HepG2 (cell line): ENCODE results near the gene DCUN1D4. TPM values are rescaled to one million over a fixed set of nuclear protein-coding genes. Genes with fewer than 3 reads are reported as not detected.

ENCODE experiments used
- ATAC-seq: fragments of 200-7000 bp; cut with Tn5 transposase; 3 replicates; pipeline ENCODE4 v1.9.1; 2020; ENCODE audit warnings: mild to moderate bottlenecking, moderate library complexity
- BruUV-seq: library from RNA; stranded (reverse); fragments of 400-500 nt; replicated peaks from 2 replicates; lab custom pipeline; 2021; lab: Mats Ljungman, UMichigan
- CTCF ChIA-PET: fragments of 300-600 bp; formaldehyde crosslinking; extraction: SDS; loops from one replicate; lab custom pipeline; 2021; ENCODE audit warnings: low total read pairs, inconsistent platforms, low intra/inter-chr PET ratio; lab: Yijun Ruan, JAX
- POLR2A ChIA-PET: fragments of 350-600 bp; sonication (Branson Sonifier 250); formaldehyde crosslinking; loops from one replicate; lab custom pipeline; 2020; ENCODE audit warnings: antibody characterized with exemption, inconsistent platforms; lab: Yijun Ruan, JAX
- DNase-seq: peaks from one replicate; pipeline ENCODE4 v3.0.0-alpha.2; 2015; ENCODE audit warnings: low spot score
- FAIRE-seq: peaks from 3 replicates; lab custom pipeline; 2011; peaks lifted over from hg19 to GRCh38; lab: Jason Lieb, UNC
- H2AFZ ChIP-seq: one replicate; pipeline ENCODE4 v1.6.1; 2011; ENCODE audit warnings: low read length, inconsistent platforms
- H3K27ac ChIP-seq: fragments of 300-600 bp; 3 replicates; pipeline ENCODE4 v1.8.0; 2011; ENCODE audit warnings: mixed run types, mild to moderate bottlenecking, mixed read lengths, low read length, inconsistent platforms; ENCODE audit not compliant: insufficient read depth; ENCODE audit errors: extremely low read length
- H3K27me3 ChIP-seq, 2 experiments: fragments of 200-600 bp in 1 of 2; 2 replicates in 1 of 2; 3 replicates in 1 of 2; pipeline versions ENCODE4 v1.6.0 to v1.8.0; 2011; ENCODE audit warnings: low read length in 2 of 2, mild to moderate bottlenecking in 2 of 2, moderate library complexity in 2 of 2, inconsistent platforms in 1 of 2; ENCODE audit not compliant: insufficient read depth in 2 of 2, control insufficient read depth in 1 of 2
- H3K36me3 ChIP-seq, 2 experiments: fragments of 200-600 bp in 1 of 2; replicated peaks in 1 of 2; 2 replicates in 1 of 2; 3 replicates in 1 of 2; pipeline versions ENCODE4 v1.5.1 to v1.8.0; 2011; ENCODE audit warnings: low read length in 2 of 2, inconsistent platforms in 1 of 2; ENCODE audit not compliant: insufficient read depth in 2 of 2, control insufficient read depth in 1 of 2
- H3K4me1 ChIP-seq: 2 replicates; pipeline ENCODE4 v1.5.1; 2012; ENCODE audit warnings: low read length, inconsistent platforms; ENCODE audit not compliant: insufficient read depth
- H3K4me2 ChIP-seq: 2 replicates; pipeline ENCODE4 v1.6.0; 2011; ENCODE audit warnings: low read depth, low read length, inconsistent platforms
- H3K4me3 ChIP-seq, 3 experiments: fragments of 200-600 bp in 1 of 3; sonication (generic), shearing (Covaris generic) in 1 of 3; replicated peaks in 1 of 3; 2 replicates each; pipeline ENCODE4 v1.5.1; 2011 to 2016; ENCODE audit warnings: low read length in 3 of 3, inconsistent platforms in 2 of 3, low read depth in 2 of 3, mild to moderate bottlenecking in 2 of 3, control low read depth in 1 of 3, mixed read lengths in 1 of 3; ENCODE audit not compliant: insufficient read depth in 1 of 3
- H3K79me2 ChIP-seq: one replicate; pipeline ENCODE4 v1.6.1; 2011; ENCODE audit warnings: low read length, inconsistent platforms; ENCODE audit not compliant: insufficient read depth
- H3K9ac ChIP-seq: 2 replicates; pipeline ENCODE4 v1.6.0; 2011; ENCODE audit warnings: mild to moderate bottlenecking, low read depth, low read length, inconsistent platforms; ENCODE audit not compliant: insufficient read depth
- H3K9me3 ChIP-seq: 2 replicates; pipeline ENCODE4 v1.5.1; 2012; ENCODE audit warnings: mild to moderate bottlenecking, low read length
- H4K20me1 ChIP-seq: 2 replicates; pipeline ENCODE4 v1.6.0; 2011; ENCODE audit warnings: inconsistent platforms, mild to moderate bottlenecking, low read length, moderate library complexity; ENCODE audit not compliant: insufficient read depth
- AKNA ChIP-seq: sonication (generic); formaldehyde crosslinking; IDR thresholded peaks from 2 replicates; pipeline ENCODE4 v1.4.0; 2020; ENCODE audit warnings: missing genetic modification reagents, borderline replicate concordance
- GABPB1 ChIP-seq: IDR thresholded peaks from 2 replicates; pipeline ENCODE4 v1.6.1; 2016; ENCODE audit warnings: mild to moderate bottlenecking, missing genetic modification reagents, moderate library complexity, missing compliant biosample characterization
- IRX3 ChIP-seq: sonication (generic); formaldehyde crosslinking; IDR thresholded peaks from 2 replicates; pipeline ENCODE4 v1.8.1; 2023; ENCODE audit warnings: mild to moderate bottlenecking, low read depth, missing genetic modification reagents, borderline replicate concordance
- KMT2B ChIP-seq: IDR thresholded peaks from 2 replicates; pipeline ENCODE4 v1.6.1; 2016; ENCODE audit warnings: missing genetic modification reagents, missing compliant biosample characterization
- PLRG1 ChIP-seq: fragments of 450-650 bp; conservative IDR thresholded peaks from 2 replicates; pipeline ENCODE4 v1.6.1; 2016
- PRPF4 ChIP-seq: fragments of 200-400 bp; formaldehyde crosslinking; IDR thresholded peaks from 2 replicates; pipeline ENCODE4 v1.6.1; 2016; ENCODE audit warnings: low read length, low read depth; ENCODE audit not compliant: poor library complexity, severe bottlenecking
- RORA ChIP-seq: sonication (generic); formaldehyde crosslinking; IDR thresholded peaks from 2 replicates; pipeline ENCODE4 v1.5.0; 2020; ENCODE audit warnings: mild to moderate bottlenecking, missing genetic modification reagents, moderate library complexity
- SOX5 ChIP-seq: IDR thresholded peaks from 2 replicates; pipeline ENCODE4 v1.6.1; 2016; ENCODE audit warnings: borderline replicate concordance
- ZFX ChIP-seq: sonication (generic); formaldehyde crosslinking; IDR thresholded peaks from 2 replicates; pipeline ENCODE4 v1.4.0; 2020; ENCODE audit warnings: mild to moderate bottlenecking, low read depth, missing genetic modification reagents, moderate library complexity
- ZNF326 ChIP-seq: sonication (generic); formaldehyde crosslinking; IDR thresholded peaks from 2 replicates; pipeline ENCODE4 v1.4.0; 2020; ENCODE audit warnings: missing genetic modification reagents, borderline replicate concordance
- ZNF33B ChIP-seq: sonication (generic); formaldehyde crosslinking; IDR thresholded peaks from 2 replicates; pipeline ENCODE4 v1.5.1; 2020; ENCODE audit warnings: mild to moderate bottlenecking, missing genetic modification reagents
- ZNF382 ChIP-seq: sonication (generic); formaldehyde crosslinking; IDR thresholded peaks from 2 replicates; pipeline ENCODE4 v1.5.0; 2020; ENCODE audit warnings: missing genetic modification reagents, mild to moderate bottlenecking, borderline replicate concordance
- ZNF580 ChIP-seq: IDR thresholded peaks from 2 replicates; pipeline ENCODE4 v1.6.1; 2016; ENCODE audit warnings: low read depth, borderline replicate concordance
- WGBS: methylation state at CpG from one replicate; pipeline ENCODE4 v1.1.6; 2017; ENCODE audit warnings: low lambda C conversion rate; 5-methylcytosine and 5-hydroxymethylcytosine counted together
- in situ Hi-C: cut with HindIII; loops from 2 replicates; pipeline ENCODE4 v1.10.0; 2017; ENCODE audit warnings: low pct_unique_long_range_greater_than_20kb; ENCODE audit not compliant: extremely low pct_ligation_motif_present
- intact Hi-C: fragments of 100-400 bp; cut with micrococcal nuclease; formaldehyde crosslinking; loops from one replicate; pipeline ENCODE4 v1.10.0; 2022; ENCODE audit not compliant: unreplicated experiment
- polyA plus RNA-seq, 8 experiments: library from polyadenylated mRNA; depleted of rRNA in 3 of 8; stranded (reverse) in 7 of 8; unstranded in 1 of 8; fragments of >200 nt; fragmentation: Illumina TruSeq in 4 of 8; extraction: Trizol in 4 of 8; gene quantifications; 2 replicates each; pipeline versions ENCODE4 v1.2.1 to v1.2.3, GENCODE V29; 2011 to 2016; ENCODE audit warnings: low read depth in 4 of 8, missing spikeins in 1 of 8, mixed read lengths in 1 of 8; ENCODE audit not compliant: insufficient read depth in 1 of 8
- total RNA-seq, 5 experiments: library from RNA; depleted of rRNA; stranded (reverse); fragments of >200 nt; fragmentation: Illumina TruSeq; extraction: Trizol; gene quantifications; 2 replicates each; pipeline ENCODE4 v1.2.3, GENCODE V29; 2016; ENCODE audit warnings: low read depth in 1 of 5

DCUN1D4 gene
- total and polyA plus RNA-seq, 2 of the 13 experiments (the other 11 are each of a cell fraction or from before 2014, with no cell fraction given): 27.9 to 44.4 TPM

- 5% methylated on average over 3 of the region's 3 CpGs for WGBS
- H3K36me3 ChIP-seq: no peaks in the 10 kb centered on the region
- ChIA-PET CTCF (interaction anchor here (1.2 to 2.1 kb wide), 3 partner anchors 65 to 195 kb away, joined by 5 to 20 read pairs (median 8); no protein-coding TSS in a partner anchor), POLR2A (no interaction called here)
- TF ChIP-seq RORA: no peak
- no peak for TF ChIP-seq IRX3 (CRISPR knock-in tag)
- TF ChIP-seq ZNF382 (CRISPR knock-in tag): no peak
- no peak for TF ChIP-seq GABPB1 (CRISPR knock-in tag)
- TF ChIP-seq ZNF580 (CRISPR knock-in tag): no peak
- no peak for TF ChIP-seq SOX5
- TF ChIP-seq ZNF326 (CRISPR knock-in tag): no peak
- no peak for TF ChIP-seq PRPF4
- TF ChIP-seq AKNA (CRISPR knock-in tag): no peak
- TF ChIP-seq PLRG1: no peak
- no peak for TF ChIP-seq ZNF33B
- TF ChIP-seq ZFX (CRISPR knock-in tag): no peak
- no peak for TF ChIP-seq KMT2B
- no peak overlapping the region for H3K4me3 ChIP-seq
- FAIRE-seq: no peak
- H3K27ac ChIP-seq: no peak overlapping the region
- H3K4me1 ChIP-seq: no peaks in the 10 kb centered on the region
- no peaks in the 10 kb centered on the region for H3K9me3 ChIP-seq
- no peak overlapping the region for H3K4me2 ChIP-seq
- in situ Hi-C loops: no loop called here
- no peak for DNase-seq
- no peak overlapping the region for H2AFZ ChIP-seq
- no peaks in the 10 kb centered on the region for H4K20me1 ChIP-seq
- H3K79me2 ChIP-seq: no peaks in the 10 kb centered on the region
- intact Hi-C loops: no loop called here
- ATAC-seq: no peak
- no peak overlapping the region for H3K9ac ChIP-seq
- BruUV-seq: no TSS peak
- H3K27me3 ChIP-seq: no peaks in the 10 kb centered on the region
Measured at GRCh38 chr4:51830156-51830720, 12.7 kb upstream of the DCUN1D4 start.
